Loucy (cell line): ENCODE measurements around the gene CKM.

Experiments used
- H2AFZ ChIP-seq: fragments of 200-600 bp; sonication (generic); 2 replicates; pipeline ENCODE4 v1.6.0; 2016; ENCODE audit warnings: antibody characterized with exemption, mild to moderate bottlenecking, low read length, moderate library complexity
- H3F3A ChIP-seq: fragments of 200-600 bp; 2 replicates; pipeline ENCODE4 v1.6.0; 2016; ENCODE audit warnings: antibody characterized with exemption, low read depth, mild to moderate bottlenecking
- H3K27me3 ChIP-seq: fragments of 200-600 bp; sonication (generic); 2 replicates; pipeline ENCODE4 v1.6.1; 2014; ENCODE audit warnings: low read length, mild to moderate bottlenecking; ENCODE audit not compliant: insufficient read depth, poor library complexity, severe bottlenecking
- H3K36me3 ChIP-seq: fragments of 200-600 bp; sonication (generic); 2 replicates; pipeline ENCODE4 v1.6.1; 2016; ENCODE audit warnings: low read length; ENCODE audit not compliant: insufficient read depth
- H3K4me1 ChIP-seq: fragments of 200-600 bp; sonication (generic); 2 replicates; pipeline ENCODE4 v1.5.1; 2014; ENCODE audit warnings: low read length, mild to moderate bottlenecking; ENCODE audit not compliant: insufficient read depth, poor library complexity, severe bottlenecking
- H3K4me2 ChIP-seq: fragments of 200-600 bp; sonication (generic); 2 replicates; pipeline ENCODE4 v1.6.0; 2014; ENCODE audit warnings: antibody characterized with exemption, low read length, low read depth, mild to moderate bottlenecking; ENCODE audit not compliant: poor library complexity, severe bottlenecking
- H3K4me3 ChIP-seq: fragments of 200-600 bp; sonication (generic); 2 replicates; pipeline ENCODE4 v1.5.1; 2014; ENCODE audit warnings: low read length, mild to moderate bottlenecking, mixed read lengths; ENCODE audit not compliant: poor library complexity, severe bottlenecking
- H3K79me2 ChIP-seq: fragments of 200-600 bp; sonication (generic); 2 replicates; pipeline ENCODE4 v1.6.1; 2014; ENCODE audit warnings: low read length; ENCODE audit not compliant: insufficient read depth
- H3K9ac ChIP-seq: fragments of 200-600 bp; sonication (generic); 2 replicates; pipeline ENCODE4 v1.6.0; 2014; ENCODE audit warnings: mild to moderate bottlenecking, low read depth, low read length, moderate library complexity; ENCODE audit not compliant: poor library complexity, severe bottlenecking
- H3K9me2 ChIP-seq: fragments of 200-600 bp; sonication (generic); replicated peaks from 2 replicates; pipeline ENCODE4 v1.6.1; 2016; ENCODE audit warnings: low read depth, low read length, mixed read lengths
- H3K9me3 ChIP-seq: fragments of 200-600 bp; sonication (generic); 2 replicates; pipeline ENCODE4 v1.6.1; 2014; ENCODE audit warnings: mild to moderate bottlenecking, antibody characterized with exemption, low read length, low read depth; ENCODE audit not compliant: insufficient read depth
- H4K20me1 ChIP-seq: fragments of 200-600 bp; sonication (generic); 2 replicates; pipeline ENCODE4 v1.6.0; 2014; ENCODE audit warnings: antibody characterized with exemption, low read length, mild to moderate bottlenecking; ENCODE audit not compliant: insufficient read depth, poor library complexity, severe bottlenecking
- EZH2phosphoT487 ChIP-seq: fragments of 200-600 bp; IDR thresholded peaks from 2 replicates; pipeline ENCODE4 v1.6.1; 2018; ENCODE audit warnings: antibody characterized with exemption, mild to moderate bottlenecking, moderate library complexity, borderline replicate concordance
- TF ChIP-seq, protein P1 (sequence below): fragments of 200-600 bp; sonication (generic); conservative IDR thresholded peaks from 2 replicates; pipeline ENCODE4 v1.5.1; 2014; ENCODE audit warnings: mild to moderate bottlenecking, antibody characterized with exemption, low read length

CKM gene

GRCh38 chr19:45276284-45276687 lies 46.4 kb downstream of the CKM start:
- no peaks in the 10 kb centered on the region for H4K20me1 ChIP-seq
- no peak for TF ChIP-seq EZH2phosphoT487
- TF ChIP-seq, protein P1, sequence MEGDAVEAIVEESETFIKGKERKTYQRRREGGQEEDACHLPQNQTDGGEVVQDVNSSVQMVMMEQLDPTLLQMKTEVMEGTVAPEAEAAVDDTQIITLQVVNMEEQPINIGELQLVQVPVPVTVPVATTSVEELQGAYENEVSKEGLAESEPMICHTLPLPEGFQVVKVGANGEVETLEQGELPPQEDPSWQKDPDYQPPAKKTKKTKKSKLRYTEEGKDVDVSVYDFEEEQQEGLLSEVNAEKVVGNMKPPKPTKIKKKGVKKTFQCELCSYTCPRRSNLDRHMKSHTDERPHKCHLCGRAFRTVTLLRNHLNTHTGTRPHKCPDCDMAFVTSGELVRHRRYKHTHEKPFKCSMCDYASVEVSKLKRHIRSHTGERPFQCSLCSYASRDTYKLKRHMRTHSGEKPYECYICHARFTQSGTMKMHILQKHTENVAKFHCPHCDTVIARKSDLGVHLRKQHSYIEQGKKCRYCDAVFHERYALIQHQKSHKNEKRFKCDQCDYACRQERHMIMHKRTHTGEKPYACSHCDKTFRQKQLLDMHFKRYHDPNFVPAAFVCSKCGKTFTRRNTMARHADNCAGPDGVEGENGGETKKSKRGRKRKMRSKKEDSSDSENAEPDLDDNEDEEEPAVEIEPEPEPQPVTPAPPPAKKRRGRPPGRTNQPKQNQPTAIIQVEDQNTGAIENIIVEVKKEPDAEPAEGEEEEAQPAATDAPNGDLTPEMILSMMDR, result no peak
- peaks cover 60% of the 10 kb centered on the region; the same call in 1 of the 2 replicates for H3K36me3 ChIP-seq
- H3K27me3 ChIP-seq, result no peaks in the 10 kb centered on the region
- H2AFZ ChIP-seq, result no peak overlapping the region
- H3F3A ChIP-seq, result no peaks in the 10 kb centered on the region
- H3K4me3 ChIP-seq, result no peak overlapping the region
- H3K4me1 ChIP-seq, result no peaks in the 10 kb centered on the region
- H3K79me2 ChIP-seq, result no peaks in the 10 kb centered on the region
- H3K4me2 ChIP-seq, result no peak overlapping the region
- H3K9ac ChIP-seq, result no peak overlapping the region
- H3K9me3 ChIP-seq, result no peaks in the 10 kb centered on the region
- H3K9me2 ChIP-seq, result no peaks in the 10 kb centered on the region

DNA sequence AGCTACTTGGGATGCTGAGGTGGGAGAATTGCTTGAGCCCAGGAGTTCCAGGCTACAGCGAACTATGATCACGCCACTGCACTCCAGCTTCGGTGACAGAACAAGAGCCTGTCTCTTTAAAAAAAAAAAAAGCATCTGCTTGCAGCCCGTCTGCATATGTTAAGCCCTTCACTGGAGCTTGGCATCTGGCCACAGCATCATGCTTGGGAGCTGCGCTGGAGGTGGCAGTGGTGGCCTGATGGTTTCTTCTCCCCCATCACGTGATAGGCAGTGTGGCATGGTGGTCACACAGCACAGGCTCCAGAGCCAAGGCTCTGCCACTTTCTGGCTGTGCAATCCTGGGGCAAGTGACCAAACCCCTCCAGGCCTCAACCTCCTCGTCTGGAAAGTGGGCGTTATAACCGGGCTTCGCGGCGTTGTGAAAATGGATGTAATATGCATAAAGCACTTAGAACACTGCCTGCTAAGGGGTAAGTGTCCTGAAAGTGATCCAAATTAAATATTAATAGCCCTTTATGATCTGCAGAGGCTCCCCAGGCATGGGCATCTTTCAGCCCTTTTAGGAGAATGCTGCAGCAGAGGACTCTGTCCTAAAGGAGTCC lies 47.2 kb downstream of the CKM start:
- Histone ChIP-seq H3K4me2 (no peak overlapping the region), H3K9ac (no peak overlapping the region), H3K36me3 (peaks cover 55% of the 10 kb centered on the region; the same call in 1 of the 2 replicates)

DNA sequence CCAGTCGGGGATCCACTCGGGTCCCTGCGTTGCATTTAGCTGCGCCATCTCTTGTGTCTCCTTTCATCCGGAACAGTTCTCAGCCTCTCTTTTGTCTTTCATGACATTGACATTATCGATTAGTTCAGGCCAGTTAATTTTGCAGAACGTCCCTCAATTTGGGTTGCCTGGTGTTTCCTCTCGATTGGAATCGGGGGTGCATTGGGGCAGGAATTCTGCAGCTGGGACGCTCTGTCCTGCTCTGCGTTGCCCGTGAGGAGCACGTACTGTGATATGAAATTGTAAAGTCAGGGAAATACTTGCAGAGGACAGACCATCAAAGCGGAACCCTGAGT lies 49.2 kb downstream of the CKM start:
- H3K4me3 ChIP-seq, result no peak overlapping the region
- no peaks in the 10 kb centered on the region for H3K4me1 ChIP-seq
- H3K27me3 ChIP-seq, result no peaks in the 10 kb centered on the region
- H3K4me2 ChIP-seq, result no peak overlapping the region
- TF ChIP-seq, protein P1, result no peak
- TF ChIP-seq EZH2phosphoT487, result no peak
- peaks cover 44% of the 10 kb centered on the region; the same call in 1 of the 2 replicates for H3K36me3 ChIP-seq
- no peaks in the 10 kb centered on the region for H3K9me3 ChIP-seq
- no peak overlapping the region for H3K9ac ChIP-seq
- H4K20me1 ChIP-seq, result no peaks in the 10 kb centered on the region
- no peaks in the 10 kb centered on the region for H3K79me2 ChIP-seq
- no peaks in the 10 kb centered on the region for H3K9me2 ChIP-seq
- H3F3A ChIP-seq, result no peaks in the 10 kb centered on the region
- H2AFZ ChIP-seq, result no peak overlapping the region

More for the DNA sequence above, 47.2 kb downstream of the CKM start:
- Histone ChIP-seq H3K4me1 (no peaks in the 10 kb centered on the region), H3K9me2 (no peaks in the 10 kb centered on the region), H2AFZ (no peak overlapping the region), H4K20me1 (no peaks in the 10 kb centered on the region), H3K9me3 (no peaks in the 10 kb centered on the region), H3K4me3 (no peak overlapping the region), H3F3A (no peaks in the 10 kb centered on the region), H3K79me2 (no peaks in the 10 kb centered on the region), H3K27me3 (no peaks in the 10 kb centered on the region)
- TF ChIP-seq, protein P1, result no peak
- no peak for TF ChIP-seq EZH2phosphoT487
